Measurements from ENCODE around the gene OMP.

- no peak for TF ChIP-seq POLR2AphosphoS5 (IDR thresholded peaks at IDR 0.05; ENCODE audit: borderline replicate concordance, low read depth, low read length)
- no peak for TF ChIP-seq EZH2 (IDR thresholded peaks at IDR 0.05)
Measured at GRCh38 chr11:77123591-77123990, 21.0 kb downstream of the OMP start.

Measured in SK-N-MC (cell line).